ENCODE results near the gene MYO3B. TPM values are rescaled to one million over a fixed set of nuclear protein-coding genes. Genes with fewer than 3 reads are reported as not detected.

MYO3B gene
- polyA plus RNA-seq, 1 of the 3 experiments (the other 2 are of a cell fraction), result not detected

DNA sequence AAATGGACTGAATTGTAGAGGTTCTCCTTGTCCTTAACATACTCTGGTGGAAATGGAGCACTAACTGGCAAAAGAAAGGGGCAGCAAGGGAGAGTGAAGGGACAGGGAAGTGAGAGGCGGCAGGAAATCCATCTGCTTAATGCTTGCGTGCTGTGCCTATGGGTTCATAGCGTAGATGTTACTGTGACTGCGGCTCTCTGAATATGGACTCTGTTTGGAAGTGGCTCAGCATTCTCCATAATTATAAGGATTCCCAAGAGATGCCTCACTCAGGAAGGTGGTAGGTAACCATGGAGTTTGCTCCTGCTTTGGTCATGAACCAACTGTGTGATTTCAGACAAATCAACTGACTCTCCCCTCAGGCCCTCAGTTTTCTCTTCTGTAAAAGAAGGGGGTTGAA, 50.0 kb downstream of the MYO3B start (continued):
- TF ChIP-seq ZBTB33 (IDR thresholded peaks at IDR 0.05; ENCODE audit: borderline replicate concordance, low read depth) (no peak), NRF1 (IDR thresholded peaks at IDR 0.05; ENCODE audit: low read depth, low read length) (no peak), POLR2AphosphoS5 (IDR thresholded peaks at IDR 0.05; ENCODE audit: low read depth, low read length) (no peak), RXRA (IDR thresholded peaks at IDR 0.05; ENCODE audit: borderline replicate concordance, low read depth) (no peak)
- TF ChIP-seq, protein P1, sequence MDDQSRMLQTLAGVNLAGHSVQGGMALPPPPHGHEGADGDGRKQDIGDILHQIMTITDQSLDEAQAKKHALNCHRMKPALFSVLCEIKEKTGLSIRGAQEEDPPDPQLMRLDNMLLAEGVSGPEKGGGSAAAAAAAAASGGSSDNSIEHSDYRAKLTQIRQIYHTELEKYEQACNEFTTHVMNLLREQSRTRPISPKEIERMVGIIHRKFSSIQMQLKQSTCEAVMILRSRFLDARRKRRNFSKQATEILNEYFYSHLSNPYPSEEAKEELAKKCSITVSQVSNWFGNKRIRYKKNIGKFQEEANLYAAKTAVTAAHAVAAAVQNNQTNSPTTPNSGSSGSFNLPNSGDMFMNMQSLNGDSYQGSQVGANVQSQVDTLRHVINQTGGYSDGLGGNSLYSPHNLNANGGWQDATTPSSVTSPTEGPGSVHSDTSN (IDR thresholded peaks at IDR 0.05), result no peak

DNA sequence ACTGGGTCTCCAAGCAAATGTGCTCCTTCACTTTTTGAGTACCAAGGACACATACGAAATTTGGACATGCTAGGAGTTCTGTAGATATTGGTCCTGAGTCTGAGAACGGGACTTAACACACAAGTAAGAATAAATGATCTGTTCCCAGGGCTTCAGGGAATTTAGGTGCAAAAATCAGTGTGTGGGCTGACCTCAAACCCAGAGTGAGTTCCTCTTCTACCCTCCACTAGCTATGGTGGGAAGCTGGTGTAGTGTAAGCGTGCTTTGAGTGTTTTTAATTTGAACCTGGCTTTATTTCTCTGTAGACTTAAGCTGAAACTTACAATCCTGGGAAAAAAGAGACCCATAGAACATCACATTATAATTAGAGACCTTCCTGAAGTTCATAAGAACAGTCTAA, 50.5 kb downstream of the MYO3B start:
- POLR2A ChIA-PET, result no interaction called here
- no peaks in the 10 kb centered on the region for H3K79me2 ChIP-seq (ENCODE audit: insufficient read depth)
- H3K4me3 ChIP-seq (ENCODE audit: low read depth in 2 of 2, low read length in 1 of 2), result no peak overlapping the region
- H3K9ac ChIP-seq, result no peak overlapping the region
- H3K36me3 ChIP-seq (replicated peaks in 1 of 2; ENCODE audit: control insufficient read depth in 1 of 2, insufficient read depth in 2 of 2, low read length in 1 of 2), result no peaks in the 10 kb centered on the region
- H3K4me1 ChIP-seq (ENCODE audit: control insufficient read depth in 1 of 2, insufficient read depth in 2 of 2, low read depth in 1 of 2, low read length in 1 of 2), result peaks cover 0 to 11% of the 10 kb centered on the region in 2 experiments; a peak in 2 of 4 replicates
- no peaks in the 10 kb centered on the region for H3K27me3 ChIP-seq (ENCODE audit: insufficient read depth)
- H3K4me2 ChIP-seq, result no peak overlapping the region
- H4K20me1 ChIP-seq (ENCODE audit: insufficient read depth), result no peaks in the 10 kb centered on the region
- H3F3A ChIP-seq (replicated peaks; ENCODE audit: insufficient read depth), result no peaks in the 10 kb centered on the region
- no peak overlapping the region for H3K27ac ChIP-seq (ENCODE audit: low read depth in 2 of 2, low read length in 1 of 2)
- 62% methylated on average over 3 of the region's 3 CpGs for WGBS (ENCODE audit: low lambda C conversion rate)
- no peak overlapping the region for H2AFZ ChIP-seq (ENCODE audit: low read depth)
- DNase-seq, result no peak
- CTCF ChIA-PET, result interaction anchor here (1.2 to 1.5 kb wide), 2 partner anchors 588 to 645 kb away, joined by 3 to 4 read pairs; partner anchors contain the start of gene GAD1
- TF ChIP-seq TEAD4 (IDR thresholded peaks at IDR 0.05; ENCODE audit: borderline replicate concordance, insufficient read depth) (no peak), FOSL2 (IDR thresholded peaks at IDR 0.05; ENCODE audit: borderline replicate concordance, low read depth) (no peak), CHD2 (IDR thresholded peaks at IDR 0.05; ENCODE audit: low read length, partially characterized antibody) (no peak), MXI1 (IDR thresholded peaks at IDR 0.05; ENCODE audit: low read depth, low read length) (no peak), POLR2AphosphoS5 (IDR thresholded peaks at IDR 0.05; ENCODE audit: low read depth, low read length) (no peak), JUND (IDR thresholded peaks at IDR 0.05) (no peak), TAF1 (IDR thresholded peaks at IDR 0.05; ENCODE audit: borderline replicate concordance, low read depth, low read length) (no peak), RCOR1 (IDR thresholded peaks at IDR 0.05; ENCODE audit: low read length) (no peak), IRF3 (IDR thresholded peaks at IDR 0.05; ENCODE audit: low read depth, low read length) (no peak), EP300 (IDR thresholded peaks at IDR 0.05; ENCODE audit: borderline replicate concordance in 1 of 2, low read depth in 1 of 2, low read length in 1 of 2) (no peak)
- no peaks in the 10 kb centered on the region for H3K9me3 ChIP-seq
- H3K9me2 ChIP-seq, result no peaks in the 10 kb centered on the region

All from SK-N-SH (cell line).